Measurements from ENCODE around the gene BPI.

GRCh38 chr20:38373898-38374297 is 69.9 kb downstream of the BPI start:
- TF ChIP-seq EZH2phosphoT487 (IDR thresholded peaks at IDR 0.05; ENCODE audit: insufficient read depth, low read depth) (no peak), EZH2 (IDR thresholded peaks at IDR 0.05; ENCODE audit: insufficient read depth, poor library complexity, severe bottlenecking) (no peak)

All from GM23248 (cell line).